22Rv1 (cell line): ENCODE measurements around the gene SLC6A9.

Experiments used
- ZFX ChIP-seq: fragments of 450-650 bp; IDR thresholded peaks from 2 replicates; pipeline ENCODE4 v1.6.1; 2017; ENCODE audit warnings: antibody characterized with exemption, borderline replicate concordance
- TF ChIP-seq, protein P1 (sequence below): fragments of 450-650 bp; IDR thresholded peaks from 2 replicates; pipeline ENCODE4 v1.5.1; 2017; ENCODE audit warnings: mild to moderate bottlenecking

DNA sequence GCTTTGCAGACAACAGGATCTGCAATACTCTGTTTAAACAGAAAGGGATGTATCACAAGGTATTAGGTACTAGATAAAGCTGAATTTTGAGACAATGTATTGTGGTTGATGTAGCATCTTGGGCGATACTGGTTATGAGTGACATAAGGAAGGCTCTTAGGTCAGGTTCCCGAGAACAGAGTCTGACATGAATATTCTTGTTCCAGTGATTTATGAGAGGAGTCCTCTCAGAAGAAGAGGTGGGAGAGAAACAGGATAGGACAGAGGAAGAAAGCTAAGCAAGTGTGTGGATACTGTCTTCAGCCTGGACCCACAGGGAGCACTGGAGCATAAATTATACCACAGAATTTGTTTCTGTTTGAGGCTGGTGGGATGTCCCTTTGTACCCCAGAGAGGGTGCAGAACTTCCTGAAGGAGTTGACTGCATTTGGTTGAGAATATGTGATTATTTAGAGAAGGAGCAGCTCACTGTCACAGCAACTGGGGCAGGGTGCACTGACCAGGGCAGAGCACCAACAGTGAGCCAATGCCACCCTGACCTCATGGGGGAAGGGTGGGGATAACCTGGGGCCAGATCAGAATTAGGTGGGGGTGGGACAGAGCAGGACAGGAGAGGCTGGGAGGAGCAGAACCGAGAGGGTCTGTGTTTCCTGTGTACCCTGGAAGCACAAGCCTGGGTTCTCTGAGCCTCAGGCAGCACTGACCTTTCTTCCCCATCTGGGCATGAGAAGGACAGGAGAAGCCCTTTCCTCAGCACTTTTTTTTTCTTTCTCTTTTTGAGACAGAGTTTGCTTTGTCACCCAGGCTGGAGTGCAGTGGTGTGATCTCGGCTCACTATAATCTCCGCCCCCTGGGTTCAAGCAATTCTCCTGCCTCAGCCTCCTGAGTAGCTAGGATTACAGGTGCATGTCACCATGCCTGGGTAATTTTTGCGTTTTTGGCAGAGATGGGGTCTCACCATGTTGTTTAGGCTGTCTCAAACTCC is 36.3 kb upstream of the SLC6A9 start:
- TF ChIP-seq, protein P1, sequence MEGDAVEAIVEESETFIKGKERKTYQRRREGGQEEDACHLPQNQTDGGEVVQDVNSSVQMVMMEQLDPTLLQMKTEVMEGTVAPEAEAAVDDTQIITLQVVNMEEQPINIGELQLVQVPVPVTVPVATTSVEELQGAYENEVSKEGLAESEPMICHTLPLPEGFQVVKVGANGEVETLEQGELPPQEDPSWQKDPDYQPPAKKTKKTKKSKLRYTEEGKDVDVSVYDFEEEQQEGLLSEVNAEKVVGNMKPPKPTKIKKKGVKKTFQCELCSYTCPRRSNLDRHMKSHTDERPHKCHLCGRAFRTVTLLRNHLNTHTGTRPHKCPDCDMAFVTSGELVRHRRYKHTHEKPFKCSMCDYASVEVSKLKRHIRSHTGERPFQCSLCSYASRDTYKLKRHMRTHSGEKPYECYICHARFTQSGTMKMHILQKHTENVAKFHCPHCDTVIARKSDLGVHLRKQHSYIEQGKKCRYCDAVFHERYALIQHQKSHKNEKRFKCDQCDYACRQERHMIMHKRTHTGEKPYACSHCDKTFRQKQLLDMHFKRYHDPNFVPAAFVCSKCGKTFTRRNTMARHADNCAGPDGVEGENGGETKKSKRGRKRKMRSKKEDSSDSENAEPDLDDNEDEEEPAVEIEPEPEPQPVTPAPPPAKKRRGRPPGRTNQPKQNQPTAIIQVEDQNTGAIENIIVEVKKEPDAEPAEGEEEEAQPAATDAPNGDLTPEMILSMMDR: no peak
- no peak for TF ChIP-seq ZFX
